ENCODE results near the gene CCDC120. TPM values are rescaled to one million over a fixed set of nuclear protein-coding genes. Genes with fewer than 3 reads are reported as not detected.

CCDC120 gene
- 1.6 TPM for total RNA-seq
- long read RNA-seq, partial matches to known transcripts: 0 of 2 reads
- long read RNA-seq, other reads (novel, unspliced or antisense): 1 of 2 reads

GRCh38 chrX:49058794-49059193 is at the start of gene CCDC120:
Gene CCDC120, plus strand, starts transcription at chrX:49058999. Its CDS starts 3,043 bp downstream, at chrX:49062042.
- Histone ChIP-seq H3K27ac (replicated peaks) (no peak within 1 kb of the TSS), H3K4me1 (peaks cover 1% of the 10 kb centered on the region), H3K36me3 (no peaks in the 10 kb centered on the region), H3K27me3 (ENCODE audit: low read depth) (no peaks in the 10 kb centered on the region), H3K9me3 (replicated peaks) (no peaks in the 10 kb centered on the region), H3K4me3 (no peak within 1 kb of the TSS)
- TF ChIP-seq, protein P1, sequence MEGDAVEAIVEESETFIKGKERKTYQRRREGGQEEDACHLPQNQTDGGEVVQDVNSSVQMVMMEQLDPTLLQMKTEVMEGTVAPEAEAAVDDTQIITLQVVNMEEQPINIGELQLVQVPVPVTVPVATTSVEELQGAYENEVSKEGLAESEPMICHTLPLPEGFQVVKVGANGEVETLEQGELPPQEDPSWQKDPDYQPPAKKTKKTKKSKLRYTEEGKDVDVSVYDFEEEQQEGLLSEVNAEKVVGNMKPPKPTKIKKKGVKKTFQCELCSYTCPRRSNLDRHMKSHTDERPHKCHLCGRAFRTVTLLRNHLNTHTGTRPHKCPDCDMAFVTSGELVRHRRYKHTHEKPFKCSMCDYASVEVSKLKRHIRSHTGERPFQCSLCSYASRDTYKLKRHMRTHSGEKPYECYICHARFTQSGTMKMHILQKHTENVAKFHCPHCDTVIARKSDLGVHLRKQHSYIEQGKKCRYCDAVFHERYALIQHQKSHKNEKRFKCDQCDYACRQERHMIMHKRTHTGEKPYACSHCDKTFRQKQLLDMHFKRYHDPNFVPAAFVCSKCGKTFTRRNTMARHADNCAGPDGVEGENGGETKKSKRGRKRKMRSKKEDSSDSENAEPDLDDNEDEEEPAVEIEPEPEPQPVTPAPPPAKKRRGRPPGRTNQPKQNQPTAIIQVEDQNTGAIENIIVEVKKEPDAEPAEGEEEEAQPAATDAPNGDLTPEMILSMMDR (IDR thresholded peaks at IDR 0.05; ENCODE audit: borderline replicate concordance): no peak
- DNase-seq: no peak
- intact Hi-C loops (cut with micrococcal nuclease): no loop called here

- Histone ChIP-seq H3K27ac (replicated peaks) (no peak overlapping the region), H3K9me3 (replicated peaks) (no peaks in the 10 kb centered on the region), H3K27me3 (ENCODE audit: low read depth) (no peaks in the 10 kb centered on the region), H3K4me3 (no peak overlapping the region), H3K4me1 (no peaks in the 10 kb centered on the region), H3K36me3 (no peaks in the 10 kb centered on the region)
- no peak for DNase-seq
- TF ChIP-seq, protein P1 (IDR thresholded peaks at IDR 0.05; ENCODE audit: borderline replicate concordance): no peak
- intact Hi-C loops (cut with micrococcal nuclease): no loop called here
These were observed 39.7 kb upstream of the CCDC120 start for GRCh38 chrX:49019050-49019449.

DNA sequence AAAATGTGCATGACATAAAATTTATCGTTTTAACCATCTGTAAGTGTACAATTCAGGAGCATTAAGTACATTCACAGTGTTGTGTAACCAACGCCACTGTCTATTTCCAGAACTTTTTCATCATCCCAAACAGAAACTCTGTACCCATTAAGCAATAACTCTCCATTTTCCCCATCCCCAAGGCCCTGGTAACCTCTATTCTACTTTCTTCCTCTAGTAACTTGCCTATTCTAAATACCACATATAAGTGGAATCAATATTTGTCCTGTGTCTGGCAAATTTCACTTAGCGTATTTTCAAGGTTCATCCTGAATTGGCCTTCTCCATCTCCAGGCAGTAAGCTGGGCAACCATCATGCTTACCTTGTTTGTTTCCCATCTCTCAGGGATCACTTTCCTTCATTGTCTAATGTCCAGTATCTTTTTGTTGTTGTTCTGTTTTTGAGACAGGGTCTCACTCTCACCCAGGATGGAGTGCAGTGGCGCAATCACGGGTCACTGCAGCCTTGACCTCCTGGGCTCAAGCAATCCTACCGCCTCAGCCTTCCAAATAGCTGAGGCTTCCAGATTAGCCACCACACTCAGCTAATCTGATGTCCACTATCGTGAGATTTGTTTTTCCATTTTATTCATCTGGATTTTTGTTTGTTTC is 39.1 kb upstream of the CCDC120 start:
- no peak for DNase-seq
- Histone ChIP-seq H3K4me1 (no peaks in the 10 kb centered on the region), H3K9me3 (replicated peaks) (no peaks in the 10 kb centered on the region), H3K4me3 (no peak overlapping the region), H3K36me3 (no peaks in the 10 kb centered on the region), H3K27ac (replicated peaks) (no peak overlapping the region), H3K27me3 (ENCODE audit: low read depth) (no peaks in the 10 kb centered on the region)
- intact Hi-C loops (cut with micrococcal nuclease): no loop called here
- TF ChIP-seq, protein P1 (IDR thresholded peaks at IDR 0.05; ENCODE audit: borderline replicate concordance): no peak

- TF ChIP-seq, protein P1 (IDR thresholded peaks at IDR 0.05; ENCODE audit: borderline replicate concordance): no peak
- H3K9me3 ChIP-seq (replicated peaks): no peaks in the 10 kb centered on the region
- no peak overlapping the region for H3K4me3 ChIP-seq
- peaks cover 39% of the 10 kb centered on the region for H3K36me3 ChIP-seq
- no peak overlapping the region for H3K27ac ChIP-seq (replicated peaks)
- H3K4me1 ChIP-seq: peaks cover 3% of the 10 kb centered on the region
- DNase-seq: no peak
- no peaks in the 10 kb centered on the region for H3K27me3 ChIP-seq (ENCODE audit: low read depth)
- intact Hi-C loops (cut with micrococcal nuclease): no loop called here
These were observed 28.9 kb upstream of the CCDC120 start for GRCh38 chrX:49029876-49030275.

GRCh38 chrX:49030283-49030682 is 28.5 kb upstream of the CCDC120 start:
- Histone ChIP-seq H3K36me3 (peaks cover 39% of the 10 kb centered on the region), H3K4me1 (peaks cover 3% of the 10 kb centered on the region), H3K27me3 (ENCODE audit: low read depth) (no peaks in the 10 kb centered on the region), H3K9me3 (replicated peaks) (no peaks in the 10 kb centered on the region), H3K27ac (replicated peaks) (no peak overlapping the region), H3K4me3 (no peak overlapping the region)
- TF ChIP-seq, protein P1 (IDR thresholded peaks at IDR 0.05; ENCODE audit: borderline replicate concordance): no peak
- intact Hi-C loops (cut with micrococcal nuclease): no loop called here
- DNase-seq: no peak
